ENCODE results near the gene DUSP22. TPM values are rescaled to one million over a fixed set of nuclear protein-coding genes. Genes with fewer than 3 reads are reported as not detected.

The DUSP22 gene
- total and polyA plus RNA-seq, 2 of the 8 experiments (the other 6 are each of a cell fraction or from before 2014, with no cell fraction given): 15.5 to 32.4 TPM

GRCh38 chr6:390914-391558 is 98.7 kb downstream of the DUSP22 start (continued):
- peak; percentile 21 to 27; a peak in 1 of 4 replicates for TF ChIP-seq RAD21 (IDR thresholded peaks at IDR 0.05 in 1 of 2, conservative IDR thresholded peaks at IDR 0.05 in 1 of 2; ENCODE audit: low read depth in 2 of 2, low read length in 2 of 2)
